HepG2 (cell line): ENCODE results near the gene PPP1R3F. TPM values are rescaled to one million over a fixed set of nuclear protein-coding genes. Genes with fewer than 3 reads are reported as not detected.

Source experiments
- ATAC-seq: fragments of 200-7000 bp; cut with Tn5 transposase; 3 replicates; pipeline ENCODE4 v1.9.1; 2020; ENCODE audit warnings: mild to moderate bottlenecking, moderate library complexity
- BruUV-seq: library from RNA; stranded (reverse); fragments of 400-500 nt; replicated peaks from 2 replicates; lab custom pipeline; 2021; lab: Mats Ljungman, UMichigan
- CTCF ChIA-PET: fragments of 300-600 bp; formaldehyde crosslinking; extraction: SDS; loops from one replicate; lab custom pipeline; 2021; ENCODE audit warnings: low total read pairs, inconsistent platforms, low intra/inter-chr PET ratio; lab: Yijun Ruan, JAX
- POLR2A ChIA-PET: fragments of 350-600 bp; sonication (Branson Sonifier 250); formaldehyde crosslinking; loops from one replicate; lab custom pipeline; 2020; ENCODE audit warnings: antibody characterized with exemption, inconsistent platforms; lab: Yijun Ruan, JAX
- DNase-seq: peaks from one replicate; pipeline ENCODE4 v3.0.0-alpha.2; 2015; ENCODE audit warnings: low spot score
- FAIRE-seq: peaks from 3 replicates; lab custom pipeline; 2011; peaks lifted over from hg19 to GRCh38; lab: Jason Lieb, UNC
- H2AFZ ChIP-seq: one replicate; pipeline ENCODE4 v1.6.1; 2011; ENCODE audit warnings: low read length, inconsistent platforms
- H3K27ac ChIP-seq: fragments of 300-600 bp; 3 replicates; pipeline ENCODE4 v1.8.0; 2011; ENCODE audit warnings: mixed run types, mild to moderate bottlenecking, mixed read lengths, low read length, inconsistent platforms; ENCODE audit not compliant: insufficient read depth; ENCODE audit errors: extremely low read length
- H3K27me3 ChIP-seq, 2 experiments: fragments of 200-600 bp in 1 of 2; 2 replicates in 1 of 2; 3 replicates in 1 of 2; pipeline versions ENCODE4 v1.6.0 to v1.8.0; 2011; ENCODE audit warnings: low read length in 2 of 2, mild to moderate bottlenecking in 2 of 2, moderate library complexity in 2 of 2, inconsistent platforms in 1 of 2; ENCODE audit not compliant: insufficient read depth in 2 of 2, control insufficient read depth in 1 of 2
- H3K36me3 ChIP-seq, 2 experiments: fragments of 200-600 bp in 1 of 2; replicated peaks in 1 of 2; 2 replicates in 1 of 2; 3 replicates in 1 of 2; pipeline versions ENCODE4 v1.5.1 to v1.8.0; 2011; ENCODE audit warnings: low read length in 2 of 2, inconsistent platforms in 1 of 2; ENCODE audit not compliant: insufficient read depth in 2 of 2, control insufficient read depth in 1 of 2
- H3K4me1 ChIP-seq: 2 replicates; pipeline ENCODE4 v1.5.1; 2012; ENCODE audit warnings: low read length, inconsistent platforms; ENCODE audit not compliant: insufficient read depth
- H3K4me2 ChIP-seq: 2 replicates; pipeline ENCODE4 v1.6.0; 2011; ENCODE audit warnings: low read depth, low read length, inconsistent platforms
- H3K4me3 ChIP-seq, 3 experiments: fragments of 200-600 bp in 1 of 3; sonication (generic), shearing (Covaris generic) in 1 of 3; replicated peaks in 1 of 3; 2 replicates each; pipeline ENCODE4 v1.5.1; 2011 to 2016; ENCODE audit warnings: low read length in 3 of 3, inconsistent platforms in 2 of 3, low read depth in 2 of 3, mild to moderate bottlenecking in 2 of 3, control low read depth in 1 of 3, mixed read lengths in 1 of 3; ENCODE audit not compliant: insufficient read depth in 1 of 3
- H3K79me2 ChIP-seq: one replicate; pipeline ENCODE4 v1.6.1; 2011; ENCODE audit warnings: low read length, inconsistent platforms; ENCODE audit not compliant: insufficient read depth
- H3K9ac ChIP-seq: 2 replicates; pipeline ENCODE4 v1.6.0; 2011; ENCODE audit warnings: mild to moderate bottlenecking, low read depth, low read length, inconsistent platforms; ENCODE audit not compliant: insufficient read depth
- H3K9me3 ChIP-seq: 2 replicates; pipeline ENCODE4 v1.5.1; 2012; ENCODE audit warnings: mild to moderate bottlenecking, low read length
- H4K20me1 ChIP-seq: 2 replicates; pipeline ENCODE4 v1.6.0; 2011; ENCODE audit warnings: inconsistent platforms, mild to moderate bottlenecking, low read length, moderate library complexity; ENCODE audit not compliant: insufficient read depth
- CCDC6 ChIP-seq: sonication (generic); formaldehyde crosslinking; IDR thresholded peaks from 2 replicates; pipeline ENCODE4 v1.8.1; 2022; ENCODE audit warnings: mild to moderate bottlenecking, missing genetic modification reagents, moderate library complexity
- KDM5A ChIP-seq: fragments of 200-600 bp; sonication (generic); IDR thresholded peaks from 2 replicates; pipeline ENCODE4 v1.7.0; 2018; ENCODE audit warnings: antibody characterized with exemption, mild to moderate bottlenecking, low read length, borderline replicate concordance
- MYNN ChIP-seq: sonication (generic); formaldehyde crosslinking; IDR thresholded peaks from 2 replicates; pipeline ENCODE4 v1.4.0; 2020; ENCODE audit warnings: mild to moderate bottlenecking, low read depth, missing genetic modification reagents
- REXO4 ChIP-seq: sonication (generic); formaldehyde crosslinking; IDR thresholded peaks from 2 replicates; pipeline ENCODE4 v1.8.0; 2022; ENCODE audit warnings: missing genetic modification reagents, mild to moderate bottlenecking, borderline replicate concordance
- RFX3 ChIP-seq: IDR thresholded peaks from 2 replicates; pipeline ENCODE4 v1.6.1; 2016; ENCODE audit warnings: missing biosample characterization, missing genetic modification reagents
- STAG1 ChIP-seq: sonication (generic); formaldehyde crosslinking; IDR thresholded peaks from 2 replicates; pipeline ENCODE4 v1.4.0; 2020; ENCODE audit warnings: missing genetic modification reagents
- ZNF891 ChIP-seq: sonication (generic); formaldehyde crosslinking; IDR thresholded peaks from 2 replicates; pipeline ENCODE4 v1.5.0; 2020; ENCODE audit warnings: mild to moderate bottlenecking, missing genetic modification reagents
- WGBS: methylation state at CpG from one replicate; pipeline ENCODE4 v1.1.6; 2017; ENCODE audit warnings: low lambda C conversion rate; 5-methylcytosine and 5-hydroxymethylcytosine counted together
- in situ Hi-C: cut with HindIII; loops from 2 replicates; pipeline ENCODE4 v1.10.0; 2017; ENCODE audit warnings: low pct_unique_long_range_greater_than_20kb; ENCODE audit not compliant: extremely low pct_ligation_motif_present
- intact Hi-C: fragments of 100-400 bp; cut with micrococcal nuclease; formaldehyde crosslinking; loops from one replicate; pipeline ENCODE4 v1.10.0; 2022; ENCODE audit not compliant: unreplicated experiment
- polyA plus RNA-seq, 8 experiments: library from polyadenylated mRNA; depleted of rRNA in 3 of 8; stranded (reverse) in 7 of 8; unstranded in 1 of 8; fragments of >200 nt; fragmentation: Illumina TruSeq in 4 of 8; extraction: Trizol in 4 of 8; gene quantifications; 2 replicates each; pipeline versions ENCODE4 v1.2.1 to v1.2.3, GENCODE V29; 2011 to 2016; ENCODE audit warnings: low read depth in 4 of 8, missing spikeins in 1 of 8, mixed read lengths in 1 of 8; ENCODE audit not compliant: insufficient read depth in 1 of 8
- total RNA-seq, 5 experiments: library from RNA; depleted of rRNA; stranded (reverse); fragments of >200 nt; fragmentation: Illumina TruSeq; extraction: Trizol; gene quantifications; 2 replicates each; pipeline ENCODE4 v1.2.3, GENCODE V29; 2016; ENCODE audit warnings: low read depth in 1 of 5
- TF ChIP-seq, protein P1 (sequence below): sonication (generic); formaldehyde crosslinking; IDR thresholded peaks from 2 replicates; pipeline ENCODE4 v1.5.0; 2020; ENCODE audit warnings: mild to moderate bottlenecking, missing genetic modification reagents, moderate library complexity
- TF ChIP-seq, protein P2 (sequence below): IDR thresholded peaks from 2 replicates; pipeline ENCODE4 v1.6.1; 2016; ENCODE audit warnings: low read depth

The PPP1R3F gene
- total and polyA plus RNA-seq, 2 of the 13 experiments (the other 11 are each of a cell fraction or from before 2014, with no cell fraction given), result 0.82 to 0.84 TPM

- no peaks in the 10 kb centered on the region for H4K20me1 ChIP-seq
- no peak overlapping the region for H2AFZ ChIP-seq
- no peak overlapping the region for H3K9ac ChIP-seq
- H3K4me3 ChIP-seq, result no peak overlapping the region
- CTCF ChIA-PET, result no interaction called here
- FAIRE-seq (no peak), DNase-seq (no peak), ATAC-seq (no peak)
- intact Hi-C loops, result no loop called here
- H3K4me1 ChIP-seq, result peaks cover 10% of the 10 kb centered on the region
- H3K4me2 ChIP-seq, result no peak overlapping the region
- H3K9me3 ChIP-seq, result no peaks in the 10 kb centered on the region
- POLR2A ChIA-PET, result no interaction called here
- in situ Hi-C loops, result no loop called here
- H3K27ac ChIP-seq, result no peak overlapping the region
- 12% methylated on average over 3 of the region's 3 CpGs for WGBS
- H3K36me3 ChIP-seq, result no peaks in the 10 kb centered on the region
- H3K27me3 ChIP-seq, result no peaks in the 10 kb centered on the region; a peak in 1 of 5 replicates
- TF ChIP-seq MYNN (CRISPR knock-in tag) (no peak), REXO4 (CRISPR knock-in tag) (no peak), KDM5A (no peak), RFX3 (no peak), ZNF891 (no peak)
- BruUV-seq, result no TSS peak
- no peaks in the 10 kb centered on the region for H3K79me2 ChIP-seq
Observed at GRCh38 chrX:49278081-49278480, 8.5 kb downstream of the PPP1R3F start.

DNA sequence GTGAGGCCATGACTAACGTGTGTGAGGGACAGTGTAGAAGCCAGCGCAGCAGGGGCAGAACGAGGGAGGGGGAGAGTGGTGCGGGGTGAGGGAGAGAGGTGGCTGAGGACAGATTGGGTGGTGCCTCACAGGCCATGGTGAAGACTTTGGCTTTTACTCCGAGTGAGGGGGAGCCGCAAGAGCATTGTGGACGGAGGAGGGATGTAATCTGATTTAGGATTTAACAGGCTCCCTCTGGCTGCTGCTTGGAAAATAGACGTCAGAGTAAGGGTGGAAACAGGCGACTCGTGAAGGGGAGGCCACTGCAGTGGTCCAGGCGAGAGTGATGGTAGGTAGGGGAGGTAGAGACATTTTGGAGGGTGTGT, 13.0 kb downstream of the PPP1R3F start:
- Histone ChIP-seq H2AFZ (no peak overlapping the region), H3K27ac (no peak overlapping the region), H3K9ac (no peak overlapping the region), H3K36me3 (no peaks in the 10 kb centered on the region), H3K27me3 (no peaks in the 10 kb centered on the region; a peak in 1 of 5 replicates), H3K4me3 (no peak overlapping the region), H3K79me2 (no peaks in the 10 kb centered on the region), H3K4me2 (peak overlapping the region; percentile 32; the same call in 1 of the 2 replicates), H3K9me3 (no peaks in the 10 kb centered on the region), H4K20me1 (no peaks in the 10 kb centered on the region), H3K4me1 (peaks cover 6% of the 10 kb centered on the region)
- WGBS, result 18% methylated on average over 11 of the region's 11 CpGs
- no TSS peak for BruUV-seq
- peak; percentile 68 for FAIRE-seq
- ChIA-PET POLR2A (no interaction called here), CTCF (interaction anchor here (1.0 kb wide), 1 partner anchor 90 kb away, joined by 5 read pairs; no protein-coding TSS in a partner anchor)
- peak; percentile 70 for ATAC-seq
- intact Hi-C loops (no loop called here), in situ Hi-C loops (no loop called here)
- TF ChIP-seq, protein P1, sequence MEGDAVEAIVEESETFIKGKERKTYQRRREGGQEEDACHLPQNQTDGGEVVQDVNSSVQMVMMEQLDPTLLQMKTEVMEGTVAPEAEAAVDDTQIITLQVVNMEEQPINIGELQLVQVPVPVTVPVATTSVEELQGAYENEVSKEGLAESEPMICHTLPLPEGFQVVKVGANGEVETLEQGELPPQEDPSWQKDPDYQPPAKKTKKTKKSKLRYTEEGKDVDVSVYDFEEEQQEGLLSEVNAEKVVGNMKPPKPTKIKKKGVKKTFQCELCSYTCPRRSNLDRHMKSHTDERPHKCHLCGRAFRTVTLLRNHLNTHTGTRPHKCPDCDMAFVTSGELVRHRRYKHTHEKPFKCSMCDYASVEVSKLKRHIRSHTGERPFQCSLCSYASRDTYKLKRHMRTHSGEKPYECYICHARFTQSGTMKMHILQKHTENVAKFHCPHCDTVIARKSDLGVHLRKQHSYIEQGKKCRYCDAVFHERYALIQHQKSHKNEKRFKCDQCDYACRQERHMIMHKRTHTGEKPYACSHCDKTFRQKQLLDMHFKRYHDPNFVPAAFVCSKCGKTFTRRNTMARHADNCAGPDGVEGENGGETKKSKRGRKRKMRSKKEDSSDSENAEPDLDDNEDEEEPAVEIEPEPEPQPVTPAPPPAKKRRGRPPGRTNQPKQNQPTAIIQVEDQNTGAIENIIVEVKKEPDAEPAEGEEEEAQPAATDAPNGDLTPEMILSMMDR, result peak; percentile 52
- TF ChIP-seq CCDC6 (no peak), STAG1 (peak; percentile 40)
- TF ChIP-seq, protein P2, sequence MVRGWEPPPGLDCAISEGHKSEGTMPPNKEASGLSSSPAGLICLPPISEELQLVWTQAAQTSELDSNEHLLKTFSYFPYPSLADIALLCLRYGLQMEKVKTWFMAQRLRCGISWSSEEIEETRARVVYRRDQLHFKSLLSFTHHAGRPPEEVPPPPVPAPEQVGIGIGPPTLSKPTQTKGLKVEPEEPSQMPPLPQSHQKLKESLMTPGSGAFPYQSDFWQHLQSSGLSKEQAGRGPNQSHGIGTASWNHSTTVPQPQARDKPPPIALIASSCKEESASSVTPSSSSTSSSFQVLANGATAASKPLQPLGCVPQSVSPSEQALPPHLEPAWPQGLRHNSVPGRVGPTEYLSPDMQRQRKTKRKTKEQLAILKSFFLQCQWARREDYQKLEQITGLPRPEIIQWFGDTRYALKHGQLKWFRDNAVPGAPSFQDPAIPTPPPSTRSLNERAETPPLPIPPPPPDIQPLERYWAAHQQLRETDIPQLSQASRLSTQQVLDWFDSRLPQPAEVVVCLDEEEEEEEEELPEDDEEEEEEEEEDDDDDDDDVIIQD (CRISPR knock-in tag), result no peak
- no peak for DNase-seq
